Activated naive CD8-positive, alpha-beta T cell treated with anti-CD3 and anti-CD28 coated beads, Interleukin-2, amount 10 ng/mL, durations not matched to agents 7 days and 5 days (primary cell): ENCODE results near the gene MGAT4C. TPM values are rescaled to one million over a fixed set of nuclear protein-coding genes. Genes with fewer than 3 reads are reported as not detected.

Experiments
- ATAC-seq: fragments of 150-1000 bp; cut with Tn5 transposase; one replicate; pipeline ENCODE4 v1.10.0; 2021; ENCODE audit warnings: low read depth, moderate library complexity
- POLR2A ChIA-PET: fragments of 350-600 bp; sonication (Branson Sonifier 250); formaldehyde crosslinking; loops from one replicate; lab custom pipeline; 2021; ENCODE audit warnings: antibody characterized with exemption; lab: Charles Lee
- DNase-seq: peaks from one replicate; pipeline ENCODE4 v3.0.0; 2021
- H3K27ac Mint-ChIP-seq: one replicate; pipeline ENCODE4 v1.8.0; 2022; ENCODE audit warnings: mild to moderate bottlenecking, mixed read lengths
- H3K27me3 Mint-ChIP-seq: one replicate; pipeline ENCODE4 v1.8.0; 2022; ENCODE audit warnings: mild to moderate bottlenecking, moderate library complexity, mixed read lengths
- H3K36me3 Mint-ChIP-seq: one replicate; pipeline ENCODE4 v1.8.0; 2021; ENCODE audit warnings: mild to moderate bottlenecking, mixed read lengths
- H3K4me1 Mint-ChIP-seq: one replicate; pipeline ENCODE4 v1.8.0; 2021; ENCODE audit warnings: mixed read lengths
- H3K4me3 Mint-ChIP-seq: one replicate; pipeline ENCODE4 v1.8.0; 2022; ENCODE audit warnings: mild to moderate bottlenecking, moderate library complexity, mixed read lengths
- H3K9me3 Mint-ChIP-seq: one replicate; pipeline ENCODE4 v1.8.0; 2021; ENCODE audit warnings: mixed read lengths
- total RNA-seq, 2 experiments: library from RNA; stranded (reverse); gene quantifications; one replicate each; pipeline ENCODE4 v1.2.3, GENCODE V29; 2021

MGAT4C gene
- total RNA-seq, 2 experiments from 2014 or later = not detected

DNA sequence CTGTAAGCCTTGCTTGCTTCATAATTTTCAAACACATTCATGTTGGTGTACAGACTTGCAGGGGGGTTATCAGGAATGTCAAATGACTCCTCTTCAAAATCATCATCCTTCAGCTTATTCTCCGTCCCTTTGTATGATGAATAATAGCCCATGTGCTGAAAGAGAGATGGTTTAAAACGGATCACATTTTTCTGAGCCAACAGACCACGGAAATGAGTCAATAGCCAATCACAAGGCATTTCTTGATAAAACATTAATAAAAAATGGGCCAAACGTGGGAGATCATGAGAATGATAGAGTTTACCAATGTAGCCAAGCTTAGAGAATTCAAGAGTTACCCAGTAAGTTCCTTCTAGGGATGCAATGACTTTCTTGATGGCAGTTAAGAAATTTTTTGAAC, 276.6 kb downstream of the MGAT4C start:
- POLR2A ChIA-PET = no interaction called here
- Mint-ChIP-seq H3K36me3 (no peaks in the 10 kb centered on the region), H3K9me3 (no peaks in the 10 kb centered on the region), H3K27me3 (no peaks in the 10 kb centered on the region), H3K27ac (no peak overlapping the region), H3K4me1 (no peaks in the 10 kb centered on the region), H3K4me3 (no peak overlapping the region)
- no peak for DNase-seq
- ATAC-seq = no peak

DNA sequence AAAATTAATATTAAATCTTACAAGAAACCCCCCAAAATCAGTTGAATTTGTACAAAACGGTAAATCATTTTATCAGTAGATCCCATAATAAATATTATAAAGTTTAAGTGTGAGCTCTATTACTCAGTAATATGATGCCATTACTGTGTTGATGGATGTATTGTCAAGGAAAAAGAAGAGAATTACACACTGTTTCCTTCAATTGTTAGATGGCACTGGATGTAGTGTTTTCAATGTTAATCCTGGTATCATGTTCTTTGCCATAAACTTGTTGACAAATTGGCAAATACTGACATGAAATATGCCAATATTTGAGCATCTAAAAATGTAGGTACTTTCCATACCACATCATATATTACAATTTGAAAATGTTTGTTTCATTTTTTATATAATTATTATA, 280.5 kb downstream of the MGAT4C start:
- DNase-seq = no peak
- POLR2A ChIA-PET = no interaction called here
- no peak overlapping the region for H3K27ac Mint-ChIP-seq
- no peaks in the 10 kb centered on the region for H3K36me3 Mint-ChIP-seq
- no peaks in the 10 kb centered on the region for H3K4me1 Mint-ChIP-seq
- no peak for ATAC-seq
- H3K4me3 Mint-ChIP-seq = no peak overlapping the region
- no peaks in the 10 kb centered on the region for H3K9me3 Mint-ChIP-seq
- no peaks in the 10 kb centered on the region for H3K27me3 Mint-ChIP-seq

- no peak for ATAC-seq
- Mint-ChIP-seq H3K27ac (no peak overlapping the region), H3K4me1 (no peaks in the 10 kb centered on the region), H3K9me3 (no peaks in the 10 kb centered on the region), H3K27me3 (no peaks in the 10 kb centered on the region), H3K36me3 (no peaks in the 10 kb centered on the region), H3K4me3 (no peak overlapping the region)
- POLR2A ChIA-PET = no interaction called here
- DNase-seq = no peak
Measured at GRCh38 chr12:85971800-85972199, 284.4 kb downstream of the MGAT4C start.

GRCh38 chr12:85968606-85969005, 287.6 kb downstream of the MGAT4C start:
- H3K27ac Mint-ChIP-seq = no peak overlapping the region
- no peaks in the 10 kb centered on the region for H3K36me3 Mint-ChIP-seq
- ATAC-seq = no peak
- DNase-seq = no peak
- H3K9me3 Mint-ChIP-seq = no peaks in the 10 kb centered on the region
- H3K27me3 Mint-ChIP-seq = no peaks in the 10 kb centered on the region
- H3K4me3 Mint-ChIP-seq = no peak overlapping the region
- POLR2A ChIA-PET = no interaction called here
- no peaks in the 10 kb centered on the region for H3K4me1 Mint-ChIP-seq

DNA sequence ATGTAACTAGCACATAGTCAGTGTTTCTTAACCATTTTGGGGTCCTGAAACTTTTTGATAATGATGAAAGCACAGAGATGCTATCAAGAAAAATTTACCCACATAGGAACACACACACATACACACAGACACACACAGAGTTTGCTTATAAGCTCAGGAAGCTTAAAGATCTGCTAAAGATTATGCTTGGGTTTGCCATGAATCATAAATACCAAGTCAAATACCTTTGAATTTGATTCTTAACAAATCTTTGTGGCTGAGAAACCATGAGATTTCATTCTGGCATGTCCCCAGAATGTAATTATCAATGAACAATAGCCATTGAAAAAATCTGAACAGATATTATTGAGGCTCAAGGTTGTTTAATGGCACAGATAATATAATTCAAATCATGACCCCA, 292.9 kb downstream of the MGAT4C start:
- POLR2A ChIA-PET = no interaction called here
- no peak for ATAC-seq
- Mint-ChIP-seq H3K4me3 (no peak overlapping the region), H3K9me3 (no peaks in the 10 kb centered on the region), H3K36me3 (no peaks in the 10 kb centered on the region), H3K4me1 (no peaks in the 10 kb centered on the region), H3K27ac (no peak overlapping the region), H3K27me3 (no peaks in the 10 kb centered on the region)
- DNase-seq = no peak

GRCh38 chr12:85956081-85956480, 300.1 kb downstream of the MGAT4C start:
- no peaks in the 10 kb centered on the region for H3K9me3 Mint-ChIP-seq
- ATAC-seq = no peak
- H3K4me3 Mint-ChIP-seq = no peak overlapping the region
- DNase-seq = no peak
- H3K36me3 Mint-ChIP-seq = no peaks in the 10 kb centered on the region
- no peaks in the 10 kb centered on the region for H3K27me3 Mint-ChIP-seq
- no peak overlapping the region for H3K27ac Mint-ChIP-seq
- POLR2A ChIA-PET = no interaction called here
- H3K4me1 Mint-ChIP-seq = no peaks in the 10 kb centered on the region

GRCh38 chr12:85955127-85955526, 301.1 kb downstream of the MGAT4C start:
- Mint-ChIP-seq H3K4me3 (no peak overlapping the region), H3K27me3 (no peaks in the 10 kb centered on the region), H3K4me1 (no peaks in the 10 kb centered on the region), H3K36me3 (no peaks in the 10 kb centered on the region), H3K27ac (no peak overlapping the region), H3K9me3 (no peaks in the 10 kb centered on the region)
- POLR2A ChIA-PET = no interaction called here
- ATAC-seq = no peak
- no peak for DNase-seq

- DNase-seq = no peak
- H3K4me3 Mint-ChIP-seq = no peak overlapping the region
- no peaks in the 10 kb centered on the region for H3K27me3 Mint-ChIP-seq
- H3K36me3 Mint-ChIP-seq = no peaks in the 10 kb centered on the region
- H3K27ac Mint-ChIP-seq = no peak overlapping the region
- no peak for ATAC-seq
- no peaks in the 10 kb centered on the region for H3K4me1 Mint-ChIP-seq
- POLR2A ChIA-PET = no interaction called here
- H3K9me3 Mint-ChIP-seq = peaks cover 1% of the 10 kb centered on the region
Measured at GRCh38 chr12:85951823-85952222, 304.4 kb downstream of the MGAT4C start.

GRCh38 chr12:85949253-85949652, 306.9 kb downstream of the MGAT4C start:
- DNase-seq = no peak
- Mint-ChIP-seq H3K27me3 (no peaks in the 10 kb centered on the region), H3K27ac (no peak overlapping the region), H3K4me1 (no peaks in the 10 kb centered on the region), H3K9me3 (peaks cover 1% of the 10 kb centered on the region), H3K4me3 (no peak overlapping the region), H3K36me3 (no peaks in the 10 kb centered on the region)
- no peak for ATAC-seq
- POLR2A ChIA-PET = no interaction called here

DNA sequence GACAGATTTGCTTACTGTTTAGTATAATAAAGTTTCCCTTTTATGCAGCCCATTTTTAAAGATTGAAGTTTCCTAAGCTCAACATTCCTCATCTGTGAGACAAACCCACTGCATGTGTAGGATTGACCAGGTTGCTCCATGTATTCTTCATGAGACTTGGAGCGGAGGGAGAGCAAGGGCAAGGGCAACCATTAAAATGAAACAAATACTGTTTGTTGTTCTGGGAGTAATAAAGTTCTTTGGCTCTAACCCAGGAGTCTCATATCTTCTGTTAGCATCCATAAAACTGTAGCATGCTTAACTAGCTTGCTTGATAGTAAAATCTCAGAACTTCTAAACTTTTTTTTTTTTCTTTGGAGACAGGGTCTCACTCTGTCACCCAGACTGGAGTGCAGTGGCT, 307.9 kb downstream of the MGAT4C start:
- H3K27me3 Mint-ChIP-seq = no peaks in the 10 kb centered on the region
- no peaks in the 10 kb centered on the region for H3K36me3 Mint-ChIP-seq
- ATAC-seq (no peak), DNase-seq (no peak)
- H3K4me3 Mint-ChIP-seq = no peak overlapping the region
- H3K9me3 Mint-ChIP-seq = peaks cover 1% of the 10 kb centered on the region
- no peaks in the 10 kb centered on the region for H3K4me1 Mint-ChIP-seq
- H3K27ac Mint-ChIP-seq = no peak overlapping the region
- POLR2A ChIA-PET = no interaction called here

GRCh38 chr12:85947286-85947685, 308.9 kb downstream of the MGAT4C start:
- no peaks in the 10 kb centered on the region for H3K27me3 Mint-ChIP-seq
- no peak overlapping the region for H3K27ac Mint-ChIP-seq
- H3K9me3 Mint-ChIP-seq = peaks cover 1% of the 10 kb centered on the region
- ATAC-seq (no peak), DNase-seq (no peak)
- POLR2A ChIA-PET = no interaction called here
- H3K4me1 Mint-ChIP-seq = no peaks in the 10 kb centered on the region
- no peaks in the 10 kb centered on the region for H3K36me3 Mint-ChIP-seq
- no peak overlapping the region for H3K4me3 Mint-ChIP-seq

DNA sequence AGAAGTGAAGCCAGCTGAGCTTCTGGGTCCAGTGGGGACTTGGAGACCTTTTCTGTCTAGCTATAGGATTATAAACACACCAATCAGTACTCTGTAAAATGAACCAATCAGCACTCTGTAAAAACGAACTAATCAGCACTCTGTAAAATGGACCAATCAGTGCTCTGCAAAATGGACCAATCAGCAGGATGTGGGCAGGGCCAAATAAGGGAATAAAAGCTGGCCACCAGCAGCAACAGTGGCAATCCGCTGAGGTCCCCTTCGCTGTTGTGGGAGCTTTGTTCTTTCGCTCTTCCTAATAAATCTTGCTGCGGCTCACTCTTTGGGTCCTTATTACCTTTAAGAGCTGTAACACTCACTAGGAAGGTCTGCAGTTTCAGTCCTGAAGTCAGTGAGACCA, 309.8 kb downstream of the MGAT4C start:
- Mint-ChIP-seq H3K4me3 (no peak overlapping the region), H3K9me3 (peaks cover 1% of the 10 kb centered on the region), H3K27me3 (no peaks in the 10 kb centered on the region), H3K4me1 (no peaks in the 10 kb centered on the region), H3K27ac (no peak overlapping the region), H3K36me3 (no peaks in the 10 kb centered on the region)
- DNase-seq (no peak), ATAC-seq (no peak)
- POLR2A ChIA-PET = no interaction called here

GRCh38 chr12:85927166-85927565, 329.0 kb downstream of the MGAT4C start:
- no peaks in the 10 kb centered on the region for H3K9me3 Mint-ChIP-seq
- DNase-seq (no peak), ATAC-seq (no peak)
- POLR2A ChIA-PET = no interaction called here
- H3K27ac Mint-ChIP-seq = no peak overlapping the region
- no peak overlapping the region for H3K4me3 Mint-ChIP-seq
- no peaks in the 10 kb centered on the region for H3K4me1 Mint-ChIP-seq
- no peaks in the 10 kb centered on the region for H3K27me3 Mint-ChIP-seq
- no peaks in the 10 kb centered on the region for H3K36me3 Mint-ChIP-seq

DNA sequence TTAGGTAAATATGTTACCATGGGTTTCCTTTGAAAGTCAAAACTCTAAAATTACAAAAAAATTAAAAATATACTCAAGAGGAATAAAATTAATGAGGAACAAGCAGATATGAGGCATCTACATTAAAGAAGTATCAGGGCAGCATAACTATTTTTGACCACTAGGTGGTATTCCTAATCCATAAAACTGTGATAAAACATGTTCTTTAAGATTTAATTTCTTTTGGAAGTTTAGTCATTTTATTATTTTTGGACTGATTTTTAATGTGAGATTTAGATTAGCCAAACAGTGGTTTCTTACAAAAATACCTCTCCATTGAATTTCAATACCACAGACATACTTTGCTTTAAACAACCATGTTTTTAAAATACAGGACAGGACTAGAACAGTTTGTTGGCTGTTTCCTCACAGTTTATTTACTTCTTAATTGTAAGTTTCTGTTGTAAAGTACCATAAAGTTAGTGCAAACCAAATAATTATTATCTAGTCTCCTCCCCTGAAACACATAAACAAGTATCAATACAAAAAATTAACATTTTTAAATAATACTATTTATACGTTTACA, 332.3 kb downstream of the MGAT4C start:
- Mint-ChIP-seq H3K4me3 (no peak overlapping the region), H3K9me3 (no peaks in the 10 kb centered on the region), H3K36me3 (no peaks in the 10 kb centered on the region), H3K27me3 (no peaks in the 10 kb centered on the region), H3K27ac (no peak overlapping the region), H3K4me1 (no peaks in the 10 kb centered on the region)
- DNase-seq (no peak), ATAC-seq (no peak)
- POLR2A ChIA-PET = no interaction called here
